ENCODE results near the gene RASAL1.
A peak's percentile ranks its signal among the peaks of the same experiment; 100 is the strongest.

GRCh38 chr12:113174461-113175384 lies 39.2 kb upstream of the RASAL1 start:
- TF ChIP-seq CTCF (conservative IDR thresholded peaks at IDR 0.05 in 1 of 2, IDR thresholded peaks at IDR 0.05 in 1 of 2; ENCODE audit: low read depth in 1 of 2, low read length in 2 of 2) = peak; percentile 93 to 98
- no peak for TF ChIP-seq EZH2 (IDR thresholded peaks at IDR 0.05; ENCODE audit: low read length, missing control alignments)

Data from fibroblast of lung (primary cell).